Sigmoid colon (tissue), 7 donors: Measurements from ENCODE around the gene RNASEL. TPM values are rescaled to one million over a fixed set of nuclear protein-coding genes. Genes with fewer than 3 reads are reported as not detected.

Source experiments
- DNase-seq: peaks from one replicate; pipeline ENCODE4 v3.0.0-alpha.2; 2019
- H3K27ac ChIP-seq, 4 donors: fragments of 200-600 bp; sonication (generic); one replicate each; pipeline ENCODE4 v1.5.1; 2016 to 2019; ENCODE audit warnings: mild to moderate bottlenecking in 1 of 4
- H3K27me3 ChIP-seq, 3 donors: fragments of 200-600 bp; sonication (generic); one replicate each; pipeline ENCODE4 v1.5.1; 2019; ENCODE audit warnings: mild to moderate bottlenecking in 1 of 3
- H3K36me3 ChIP-seq, 4 donors: fragments of 200-600 bp; sonication (generic); one replicate each; pipeline ENCODE4 v1.5.1; 2016 to 2019
- H3K4me1 ChIP-seq, 4 donors: fragments of 200-600 bp; sonication (generic); one replicate each; pipeline ENCODE4 v1.5.1; 2017 to 2019
- H3K4me3 ChIP-seq, 4 donors: fragments of 200-600 bp; sonication (generic); one replicate each; pipeline ENCODE4 v1.5.1; 2017 to 2019; ENCODE audit warnings: mild to moderate bottlenecking in 2 of 4, moderate library complexity in 1 of 4
- H3K9me3 ChIP-seq, 4 donors: fragments of 200-600 bp in 3 of 4; sonication (generic) in 3 of 4; one replicate each; pipeline versions ENCODE4 v1.5.1 to v1.6.1; 2013 to 2019
- EP300 ChIP-seq, 4 donors: sonication (generic); formaldehyde crosslinking; IDR thresholded peaks; one replicate each; pipeline ENCODE4 v1.6.1; 2017; ENCODE audit warnings: antibody characterized with exemption in 4 of 4
- POLR2A ChIP-seq, 2 donors: fragments of 450-650 bp; IDR thresholded peaks; one replicate each; pipeline ENCODE4 v1.6.1; 2016; ENCODE audit warnings: antibody characterized with exemption in 2 of 2, mild to moderate bottlenecking in 2 of 2, moderate library complexity in 2 of 2
- POLR2AphosphoS5 ChIP-seq, 4 donors: sonication (generic); formaldehyde crosslinking; IDR thresholded peaks; one replicate each; pipeline ENCODE4 v1.6.1; 2017; ENCODE audit warnings: antibody characterized with exemption in 4 of 4
- WGBS, 2 donors: extraction: QIAGEN DNeasy Blood & Tissue Kit; methylation state at CpG; one replicate each; pipeline ENCODE4 v1.1.7; 2013; 5-methylcytosine and 5-hydroxymethylcytosine counted together
- intact Hi-C: fragments of 100-400 bp; cut with DNase I; formaldehyde crosslinking; loops from one replicate; pipeline ENCODE4 v1.15.1; 2023
- polyA plus RNA-seq, 3 donors: library from polyadenylated mRNA; stranded (reverse); fragments of 200-250 nt; gene quantifications; one replicate each; pipeline ENCODE4 v1.2.3, GENCODE V29; 2013
- total RNA-seq, 4 donors: library from RNA; depleted of rRNA; stranded (reverse); fragments of >200 nt; gene quantifications; one replicate each; pipeline ENCODE4 v1.1.0, GENCODE V29; 2016
- TF ChIP-seq, protein P1 (sequence below), 4 experiments: fragments of 450-650 bp in 3 of 4; fragments of 200-600 bp in 1 of 4; IDR thresholded peaks; one replicate each; pipeline ENCODE4 v1.5.1; 2016 to 2019; ENCODE audit warnings: antibody characterized with exemption in 4 of 4, mild to moderate bottlenecking in 3 of 4, moderate library complexity in 2 of 4
- donor health status: healthy with polysubstance abuse.
- donor health status: Bipolar disorder and iron deficiency.
- donor health status: healthy.

The RNASEL gene
- total and polyA plus RNA-seq, 7 donors: 6.0 to 10.0 (median 7.4) TPM

DNA sequence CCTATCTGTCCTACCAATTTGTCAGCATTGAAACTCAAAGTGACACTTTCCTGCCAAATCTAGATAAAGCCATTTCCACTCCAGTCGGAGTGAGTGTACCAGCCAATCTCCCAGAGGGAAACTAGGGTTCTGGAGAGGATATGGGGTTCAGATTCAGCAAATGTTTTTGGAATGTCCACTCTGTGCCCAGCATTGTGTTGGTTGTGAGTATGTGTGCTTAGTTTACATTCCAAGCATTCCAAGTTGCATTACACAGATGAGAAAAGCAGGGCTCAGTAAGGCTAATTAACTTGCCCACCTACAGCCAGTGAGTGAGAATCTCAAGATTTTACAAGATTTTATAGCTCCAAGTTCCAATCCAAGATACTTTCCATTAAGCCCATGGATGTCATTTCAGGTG lies 41.5 kb upstream of the RNASEL start:
- H3K4me1 ChIP-seq: peaks cover 0 to 8% (median 0%) of the 10 kb centered on the region in 4 donors
- DNase-seq: no peak
- 87 to 95% methylated on average over 1 of the region's 1 CpG for WGBS, 2 donors
- H3K36me3 ChIP-seq: no peaks in the 10 kb centered on the region
- H3K27ac ChIP-seq: no peak overlapping the region
- H3K4me3 ChIP-seq: no peak overlapping the region
- H3K9me3 ChIP-seq: no peaks in the 10 kb centered on the region
- intact Hi-C loops: no loop called here
- H3K27me3 ChIP-seq: no peaks in the 10 kb centered on the region
- TF ChIP-seq EP300 (IDR thresholded peaks at IDR 0.05) (no peak), POLR2AphosphoS5 (IDR thresholded peaks at IDR 0.05) (no peak), POLR2A (IDR thresholded peaks at IDR 0.05) (no peak)
- TF ChIP-seq, protein P1, sequence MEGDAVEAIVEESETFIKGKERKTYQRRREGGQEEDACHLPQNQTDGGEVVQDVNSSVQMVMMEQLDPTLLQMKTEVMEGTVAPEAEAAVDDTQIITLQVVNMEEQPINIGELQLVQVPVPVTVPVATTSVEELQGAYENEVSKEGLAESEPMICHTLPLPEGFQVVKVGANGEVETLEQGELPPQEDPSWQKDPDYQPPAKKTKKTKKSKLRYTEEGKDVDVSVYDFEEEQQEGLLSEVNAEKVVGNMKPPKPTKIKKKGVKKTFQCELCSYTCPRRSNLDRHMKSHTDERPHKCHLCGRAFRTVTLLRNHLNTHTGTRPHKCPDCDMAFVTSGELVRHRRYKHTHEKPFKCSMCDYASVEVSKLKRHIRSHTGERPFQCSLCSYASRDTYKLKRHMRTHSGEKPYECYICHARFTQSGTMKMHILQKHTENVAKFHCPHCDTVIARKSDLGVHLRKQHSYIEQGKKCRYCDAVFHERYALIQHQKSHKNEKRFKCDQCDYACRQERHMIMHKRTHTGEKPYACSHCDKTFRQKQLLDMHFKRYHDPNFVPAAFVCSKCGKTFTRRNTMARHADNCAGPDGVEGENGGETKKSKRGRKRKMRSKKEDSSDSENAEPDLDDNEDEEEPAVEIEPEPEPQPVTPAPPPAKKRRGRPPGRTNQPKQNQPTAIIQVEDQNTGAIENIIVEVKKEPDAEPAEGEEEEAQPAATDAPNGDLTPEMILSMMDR (IDR thresholded peaks at IDR 0.05): no peak

DNA sequence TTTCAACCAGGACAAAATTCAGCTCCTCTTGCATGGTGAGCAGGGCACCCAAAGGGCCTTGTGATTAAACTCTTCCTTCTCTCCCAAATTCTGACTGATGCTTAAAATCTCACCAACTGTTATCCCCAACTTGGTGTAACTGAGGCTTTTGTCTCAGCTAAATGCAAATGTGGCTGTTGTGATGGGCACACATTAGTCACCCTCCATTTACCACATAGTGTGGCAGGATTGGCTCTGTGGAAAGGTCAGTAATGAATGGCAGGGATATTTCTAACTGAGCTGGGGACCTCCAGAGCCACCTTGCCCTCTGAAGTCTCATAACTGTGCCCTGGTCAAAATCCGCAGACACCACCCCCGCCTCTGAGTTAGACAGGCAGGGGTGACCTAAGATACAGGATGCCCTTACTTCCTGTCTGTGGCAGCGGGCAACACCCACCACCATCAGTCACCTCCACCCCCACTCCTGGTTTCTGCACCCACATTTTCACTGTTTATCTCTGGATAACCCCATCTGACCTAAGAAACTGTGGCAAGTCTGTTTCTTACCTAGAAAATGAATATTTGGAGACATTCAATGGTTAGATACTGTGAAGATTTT lies 40.5 kb upstream of the RNASEL start:
- Histone ChIP-seq H3K27me3 (no peaks in the 10 kb centered on the region), H3K4me3 (no peak overlapping the region), H3K4me1 (peaks cover 0 to 8% (median 0%) of the 10 kb centered on the region in 4 donors), H3K36me3 (no peaks in the 10 kb centered on the region), H3K9me3 (no peaks in the 10 kb centered on the region), H3K27ac (no peak overlapping the region)
- no peak for DNase-seq
- 45 to 78% methylated on average over 3 of the region's 3 CpGs for WGBS, 2 donors
- TF ChIP-seq POLR2AphosphoS5 (IDR thresholded peaks at IDR 0.05): no peak
- TF ChIP-seq, protein P1 (IDR thresholded peaks at IDR 0.05): no peak
- no peak for TF ChIP-seq POLR2A (IDR thresholded peaks at IDR 0.05)
- no peak for TF ChIP-seq EP300 (IDR thresholded peaks at IDR 0.05)
- intact Hi-C loops: no loop called here

DNA sequence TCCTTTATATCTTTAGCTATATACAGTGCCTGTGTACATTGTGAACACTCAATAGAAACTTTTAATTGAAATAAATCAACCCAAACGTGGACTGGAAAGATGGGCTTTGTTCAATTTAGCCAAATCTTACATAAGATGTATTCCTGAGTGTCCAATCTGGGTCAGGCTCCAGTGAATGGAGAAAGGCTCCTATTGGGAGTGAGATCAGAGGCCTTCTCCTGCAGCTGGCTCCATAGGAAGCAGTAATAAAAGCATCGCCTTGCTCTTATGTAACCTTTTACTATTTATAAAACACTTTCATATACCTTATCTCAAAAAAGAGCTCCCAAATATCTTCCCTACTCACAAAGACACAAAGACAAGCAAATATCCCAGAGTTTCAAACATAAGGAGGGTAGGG lies 40.0 kb upstream of the RNASEL start:
- no peaks in the 10 kb centered on the region for H3K27me3 ChIP-seq
- no peaks in the 10 kb centered on the region for H3K36me3 ChIP-seq
- WGBS, 2 donors: 50 to 77% methylated on average over 2 of the region's 2 CpGs
- peaks cover 0 to 8% (median 0%) of the 10 kb centered on the region in 4 donors for H3K4me1 ChIP-seq
- no peak overlapping the region for H3K27ac ChIP-seq
- no peak for DNase-seq
- no peaks in the 10 kb centered on the region for H3K9me3 ChIP-seq
- intact Hi-C loops: no loop called here
- no peak overlapping the region for H3K4me3 ChIP-seq
- TF ChIP-seq POLR2AphosphoS5 (IDR thresholded peaks at IDR 0.05) (no peak), POLR2A (IDR thresholded peaks at IDR 0.05) (no peak), EP300 (IDR thresholded peaks at IDR 0.05) (no peak)
- TF ChIP-seq, protein P1 (IDR thresholded peaks at IDR 0.05): no peak

DNA sequence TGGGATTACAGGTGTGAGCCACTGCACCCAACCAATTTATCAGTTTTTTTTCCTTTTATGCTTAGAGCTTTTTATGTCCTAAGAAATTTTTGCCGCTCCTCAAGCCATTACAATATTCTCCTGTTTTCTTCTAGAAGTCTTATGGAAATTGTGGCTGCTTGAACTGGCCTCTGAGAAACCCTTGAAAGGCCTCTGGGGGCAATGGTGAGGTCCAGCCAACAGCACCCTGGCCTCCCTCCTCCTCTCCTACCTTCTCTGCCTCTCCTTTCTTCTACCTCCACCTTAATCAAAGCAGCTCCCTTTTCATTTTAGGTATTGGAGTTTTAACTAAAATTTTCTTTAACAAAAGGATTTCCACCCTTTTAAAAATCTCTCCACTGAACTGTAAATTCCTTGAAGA lies 39.6 kb upstream of the RNASEL start:
- no peaks in the 10 kb centered on the region for H3K9me3 ChIP-seq
- no peak overlapping the region for H3K4me3 ChIP-seq
- no peak overlapping the region for H3K27ac ChIP-seq
- no peaks in the 10 kb centered on the region for H3K36me3 ChIP-seq
- no peak for DNase-seq
- 98 to 100% methylated on average over 1 of the region's 1 CpG for WGBS, 2 donors
- peaks cover 0 to 8% (median 0%) of the 10 kb centered on the region in 4 donors for H3K4me1 ChIP-seq
- TF ChIP-seq, protein P1 (IDR thresholded peaks at IDR 0.05): no peak
- TF ChIP-seq EP300 (IDR thresholded peaks at IDR 0.05) (no peak), POLR2A (IDR thresholded peaks at IDR 0.05) (no peak), POLR2AphosphoS5 (IDR thresholded peaks at IDR 0.05) (no peak)
- no peaks in the 10 kb centered on the region for H3K27me3 ChIP-seq
- intact Hi-C loops: no loop called here

DNA sequence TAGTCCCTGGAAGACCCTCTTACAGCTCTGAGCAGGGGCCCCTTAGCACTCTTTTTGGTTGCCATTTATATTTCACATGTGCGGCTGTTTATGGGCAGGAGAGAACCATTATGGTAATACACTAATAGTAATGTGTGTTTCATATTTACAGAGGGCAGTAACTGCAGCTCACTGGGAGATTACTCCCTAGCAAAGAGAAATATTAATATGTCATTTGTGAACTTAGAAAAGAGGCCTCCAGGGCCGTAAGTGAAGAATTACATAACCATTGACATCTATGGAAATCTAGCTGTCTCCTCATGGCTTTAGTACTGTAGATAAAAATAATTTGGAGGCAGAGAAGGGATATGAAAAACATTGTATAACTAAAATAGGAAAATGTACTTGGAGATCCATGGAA lies 38.6 kb upstream of the RNASEL start:
- no peak for DNase-seq
- WGBS, 2 donors: 91 to 93% methylated on average over 2 of the region's 2 CpGs
- TF ChIP-seq, protein P1 (IDR thresholded peaks at IDR 0.05): no peak
- TF ChIP-seq POLR2A (IDR thresholded peaks at IDR 0.05) (no peak), EP300 (IDR thresholded peaks at IDR 0.05) (no peak), POLR2AphosphoS5 (IDR thresholded peaks at IDR 0.05) (no peak)
- H3K4me1 ChIP-seq: peaks cover 0 to 8% (median 0%) of the 10 kb centered on the region in 4 donors
- no peaks in the 10 kb centered on the region for H3K27me3 ChIP-seq
- intact Hi-C loops: no loop called here
- H3K36me3 ChIP-seq: no peaks in the 10 kb centered on the region
- H3K27ac ChIP-seq: no peak overlapping the region
- no peaks in the 10 kb centered on the region for H3K9me3 ChIP-seq
- no peak overlapping the region for H3K4me3 ChIP-seq
